ENCODE results near the gene BTBD2.

BTBD2 gene

DNA sequence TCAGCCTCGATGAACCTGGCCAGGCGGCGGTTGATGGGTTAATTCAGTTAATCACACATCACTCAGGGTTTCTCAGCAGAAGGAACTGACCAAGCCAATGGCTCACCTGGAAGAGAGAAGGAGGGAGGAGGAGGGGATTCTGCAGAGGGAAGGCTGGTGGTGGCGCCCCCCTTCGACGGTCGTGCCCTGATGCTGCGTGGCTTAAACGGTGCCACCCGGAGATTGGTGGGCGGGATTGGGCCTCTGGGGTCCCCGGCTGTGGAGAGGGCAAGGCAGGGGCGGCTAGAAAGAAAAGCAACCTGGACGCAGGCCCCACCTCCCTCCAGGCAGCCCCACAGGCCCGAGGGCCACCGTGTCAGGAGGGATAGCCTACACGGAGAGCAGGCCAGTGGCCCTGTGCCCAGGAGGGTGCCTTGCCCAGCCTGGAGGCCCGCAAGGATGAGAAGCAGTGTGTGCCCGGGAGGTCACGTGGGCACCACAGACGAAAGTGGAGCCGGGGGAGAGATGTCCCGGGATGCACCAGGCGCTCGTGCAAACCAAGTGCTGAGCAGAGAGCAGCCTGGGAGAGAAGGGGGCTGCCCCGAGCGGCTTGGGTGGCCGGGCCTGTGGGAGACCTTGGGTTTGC, 58.5 kb downstream of the BTBD2 start:
- DNase-seq, result no peak

DNA sequence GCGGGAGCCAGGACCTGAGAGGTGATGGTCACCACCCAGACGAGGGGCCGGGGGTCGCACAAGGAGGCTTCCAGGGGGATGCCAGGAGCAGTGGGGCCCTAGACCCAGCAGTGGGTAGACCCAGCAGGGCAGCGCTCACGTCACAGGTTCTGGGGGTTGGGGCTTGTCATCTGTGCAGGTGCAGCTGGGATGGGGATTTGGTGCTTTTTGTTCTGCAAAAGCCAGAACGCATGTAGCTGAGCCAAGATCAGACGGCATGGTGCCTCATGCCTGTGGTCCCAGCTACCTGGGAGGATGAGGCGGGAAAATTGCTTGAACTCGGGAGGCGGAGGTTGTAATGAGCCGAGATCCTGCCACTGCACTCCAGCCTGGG, 59.4 kb downstream of the BTBD2 start:
- DNase-seq, result no peak

DNA sequence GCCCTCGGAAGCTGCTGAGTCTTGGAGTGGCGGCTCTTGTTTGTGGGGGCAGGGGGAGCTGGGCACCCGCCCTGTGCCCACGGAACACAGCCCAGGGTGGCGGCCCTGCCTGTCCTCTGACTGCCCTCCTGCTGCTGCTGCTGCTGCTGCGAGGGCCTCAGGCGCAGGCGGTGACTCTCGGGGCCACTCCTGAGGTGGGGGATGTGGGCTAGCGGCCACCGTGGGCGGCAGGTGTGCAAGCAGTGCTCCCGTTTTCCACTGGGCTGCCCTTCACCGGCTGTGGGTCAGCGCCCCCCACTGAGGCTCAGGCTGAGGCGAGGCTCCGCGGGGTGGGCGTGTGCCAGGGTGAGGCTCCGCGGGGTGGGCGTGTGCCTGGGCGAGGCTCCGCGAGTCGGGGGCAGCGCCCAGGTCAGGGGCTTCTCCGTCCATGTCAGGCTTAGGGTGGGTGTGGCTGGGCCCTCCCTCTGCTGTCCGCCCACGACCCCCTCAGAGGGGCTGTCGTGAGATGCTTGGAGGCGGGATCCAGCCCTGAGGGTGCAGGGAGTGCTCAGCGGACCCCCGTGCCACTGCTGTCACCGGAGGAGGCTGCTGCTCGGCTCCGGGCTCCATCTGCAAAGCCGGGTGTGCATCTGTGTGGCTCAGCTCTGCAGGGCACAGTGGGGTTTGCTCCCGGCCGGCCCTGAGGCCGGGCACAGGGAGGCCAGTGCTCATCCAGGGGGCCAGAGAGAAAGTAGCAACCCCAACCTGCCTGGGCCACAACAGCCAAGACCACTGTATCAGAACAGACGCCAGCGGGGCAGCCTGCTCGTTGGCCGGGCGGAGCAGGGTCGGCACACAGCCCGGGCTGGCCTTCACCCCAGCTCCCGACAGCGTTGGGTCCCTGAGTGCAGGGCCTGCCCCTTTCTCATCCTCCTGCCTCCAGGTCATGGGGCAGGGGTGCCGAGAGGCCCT, 60.1 kb downstream of the BTBD2 start:
- no peak for DNase-seq

DNA sequence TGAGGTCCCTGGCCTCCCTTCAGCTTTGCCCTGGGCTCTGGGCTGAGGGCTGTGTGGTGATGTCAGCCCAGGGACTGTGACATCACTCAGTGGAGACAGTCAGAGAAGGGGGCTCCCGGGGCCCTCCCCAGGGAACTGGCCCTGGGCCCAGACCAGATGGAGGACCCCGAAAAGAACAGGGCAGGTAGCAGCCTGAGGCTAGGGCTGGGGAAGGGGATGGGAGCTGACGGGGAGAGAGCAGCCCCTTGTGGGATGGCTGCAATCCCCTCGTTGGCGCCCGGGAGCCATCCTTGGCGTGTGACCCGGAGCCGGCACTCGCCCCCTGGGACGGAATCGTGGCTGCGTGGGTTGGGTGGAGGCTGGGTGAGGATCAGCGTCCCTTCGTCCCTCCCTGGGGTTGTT, 61.0 kb downstream of the BTBD2 start:
- no peak for DNase-seq

DNA sequence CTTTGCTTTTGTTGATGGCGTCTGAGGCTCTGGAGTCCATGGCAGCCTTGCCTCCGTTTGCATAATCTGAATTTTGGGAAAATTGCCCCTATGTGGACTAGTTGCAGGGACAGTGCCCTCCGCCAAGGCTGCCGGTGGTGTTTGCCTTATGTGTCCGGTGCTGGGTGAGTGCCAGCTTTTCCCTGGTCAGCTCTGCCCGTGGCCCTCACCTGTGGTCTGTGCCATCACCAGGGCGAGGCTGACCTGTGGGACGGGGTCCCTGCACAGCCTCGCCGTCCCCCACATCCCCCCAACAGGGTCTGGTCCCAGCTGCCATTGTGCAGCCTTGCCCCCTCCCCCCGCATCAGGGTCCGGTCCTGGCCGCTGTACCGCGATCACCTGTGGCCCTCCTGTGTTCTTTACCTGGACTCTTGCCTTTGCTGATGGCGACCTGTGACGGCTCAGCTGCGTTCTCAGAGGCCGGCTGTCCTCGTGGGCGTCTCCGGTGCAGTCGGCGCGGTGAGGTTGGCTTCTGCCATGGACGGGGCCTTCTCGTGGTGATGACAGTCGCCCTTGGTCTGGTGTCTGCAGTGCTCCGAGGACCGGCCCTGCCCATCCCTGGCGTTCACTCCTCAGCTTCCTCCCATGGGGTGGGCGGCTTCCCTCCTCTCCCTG, 61.9 kb downstream of the BTBD2 start:
- no peak for DNase-seq

DNA sequence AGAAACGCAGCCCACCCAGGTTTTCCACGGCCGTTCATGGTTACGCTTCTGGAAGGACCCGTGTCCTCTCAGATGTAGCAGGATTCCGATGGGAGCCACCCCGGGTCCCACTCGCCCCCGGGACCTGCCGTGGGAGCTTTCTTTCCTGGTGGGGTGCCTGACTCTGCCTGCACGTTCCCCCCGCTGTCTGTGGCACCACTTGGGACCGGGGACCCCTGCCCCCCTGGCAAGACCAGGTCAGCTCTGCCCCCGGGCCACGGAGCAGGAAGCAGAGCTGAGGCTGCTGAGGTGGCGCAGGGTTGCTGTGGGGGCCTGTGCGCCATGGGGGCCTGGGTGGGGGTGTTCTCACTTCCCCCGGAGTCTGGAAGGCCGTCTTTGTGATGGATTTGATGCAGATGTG, 62.5 kb downstream of the BTBD2 start:
- DNase-seq, result no peak

DNA sequence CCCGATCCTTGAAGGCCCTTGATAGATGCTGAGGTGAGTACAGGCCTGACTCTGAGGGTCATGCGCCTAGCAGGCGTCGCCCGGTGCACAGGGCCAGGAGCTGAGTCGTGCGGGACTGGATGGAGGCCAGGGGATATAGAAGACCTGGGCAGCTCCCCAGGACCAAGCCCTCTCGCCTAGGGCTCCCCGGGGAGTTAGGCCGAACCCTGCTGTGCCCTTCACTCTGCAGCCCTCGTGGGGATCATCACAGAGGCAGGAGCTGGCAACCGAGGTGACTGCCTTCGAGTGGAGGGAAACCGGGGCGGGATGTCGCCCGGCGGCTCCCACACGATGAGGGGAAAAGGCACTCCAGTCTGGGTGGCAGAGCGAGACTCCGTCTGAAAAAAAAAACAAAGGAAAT, 62.9 kb downstream of the BTBD2 start:
- no peak for DNase-seq

DNA sequence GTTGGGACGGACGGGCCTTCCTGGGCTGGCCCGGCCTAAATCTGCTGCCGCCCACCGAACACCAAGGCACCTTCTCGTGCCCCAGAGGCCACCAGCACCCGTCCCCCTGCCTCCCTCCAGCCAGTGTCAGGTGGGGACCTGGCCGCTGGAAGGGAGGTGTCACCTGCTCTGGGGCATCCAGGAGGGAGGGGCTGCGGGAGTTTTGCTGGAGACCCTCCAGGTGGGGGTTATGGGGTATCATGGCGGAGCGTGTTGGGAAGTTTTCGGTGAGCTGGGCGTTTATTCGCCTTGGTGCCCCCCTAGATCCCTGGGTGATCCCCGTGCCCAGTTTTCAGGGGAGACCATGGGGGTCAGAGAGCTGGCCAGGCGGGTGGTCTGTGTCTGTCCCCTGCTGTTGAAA, 64.9 kb downstream of the BTBD2 start:
- DNase-seq, result no peak

DNA sequence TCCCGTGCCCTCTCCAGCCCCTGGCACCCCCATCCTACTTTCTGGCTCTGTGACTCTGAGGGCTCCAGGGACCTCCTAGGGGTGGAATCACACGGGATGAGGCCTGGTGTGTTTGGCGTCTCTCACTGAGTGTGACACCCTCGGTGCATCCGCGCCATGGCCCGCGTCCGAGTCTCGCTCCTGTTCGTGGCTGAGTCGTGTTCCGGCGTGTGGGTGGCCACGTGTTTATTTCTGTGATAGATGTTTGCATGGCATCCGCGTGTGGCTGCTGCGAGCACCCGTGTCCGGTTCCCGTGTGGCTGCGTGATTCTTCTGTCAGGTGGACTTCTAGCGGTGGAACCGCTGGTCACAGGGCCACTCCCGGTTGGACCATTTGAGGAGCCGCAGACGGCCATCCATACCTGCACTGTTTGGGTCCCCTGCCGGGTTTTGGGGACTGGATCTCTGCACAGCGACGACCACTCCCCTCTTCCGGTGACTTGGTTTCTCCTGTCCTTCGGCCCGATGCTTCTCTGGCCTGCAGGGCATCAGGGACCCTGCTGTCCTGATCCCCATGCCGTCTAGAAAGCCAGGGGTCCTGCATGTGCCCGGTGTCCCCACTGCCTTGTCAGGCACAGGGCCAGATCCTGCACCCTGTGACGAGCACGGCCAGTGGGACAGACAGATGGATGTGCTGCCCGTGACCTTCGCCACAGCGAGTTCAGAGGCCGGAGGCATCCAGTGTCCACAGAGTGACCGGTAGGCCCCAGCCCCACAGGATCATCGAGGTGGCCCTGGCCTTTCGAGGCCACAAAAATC, 66.0 kb downstream of the BTBD2 start:
- no peak for DNase-seq

DNA sequence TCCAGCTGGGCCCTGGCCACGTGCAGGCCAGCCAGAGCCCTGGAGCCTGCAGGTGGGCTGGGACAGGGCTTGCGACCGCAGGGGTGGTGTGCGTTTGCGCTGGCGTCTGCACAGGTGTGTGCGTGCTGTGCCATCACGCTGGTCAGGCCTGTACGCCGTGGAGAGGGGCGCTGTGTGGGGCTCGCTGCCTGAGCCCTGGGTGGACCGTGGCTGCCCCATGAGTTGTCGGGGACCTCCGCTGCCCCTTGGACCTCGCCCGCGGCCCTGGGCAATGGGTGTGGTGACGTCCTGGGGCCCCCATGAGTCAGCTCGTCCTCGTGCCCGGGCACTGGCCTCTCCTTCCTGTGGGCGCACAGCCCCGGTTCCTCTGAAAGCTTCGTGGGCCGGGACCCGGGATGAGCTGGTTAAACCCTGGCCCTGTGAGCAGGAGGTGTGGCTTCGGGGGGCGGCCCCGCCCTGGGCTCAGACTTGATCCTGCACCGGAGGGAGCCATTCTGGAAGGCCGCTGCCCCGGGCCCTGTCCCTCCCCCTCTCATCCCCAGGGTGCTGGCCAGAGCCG, 67.8 kb downstream of the BTBD2 start:
- DNase-seq, result no peak

DNA sequence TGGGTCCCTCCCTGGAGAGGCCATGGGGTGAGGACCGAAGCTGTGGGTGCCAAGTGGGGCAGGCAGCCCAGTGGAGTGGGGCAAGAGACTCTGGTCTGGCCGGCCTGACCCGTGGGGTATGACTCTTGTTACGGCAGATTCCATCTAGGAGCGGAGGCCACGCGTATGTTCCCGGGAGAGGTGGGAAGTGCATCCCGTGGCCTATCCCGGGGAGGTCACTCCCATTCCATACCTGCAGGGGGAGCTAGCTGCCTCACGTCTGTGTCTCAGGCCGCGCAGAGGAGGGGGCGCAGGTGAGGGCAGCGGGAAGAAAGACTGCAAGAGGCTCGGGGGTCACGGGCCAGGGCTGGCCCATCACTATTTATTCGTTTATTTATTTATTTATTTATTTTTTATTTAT, 69.6 kb downstream of the BTBD2 start:
- no peak for DNase-seq

DNA sequence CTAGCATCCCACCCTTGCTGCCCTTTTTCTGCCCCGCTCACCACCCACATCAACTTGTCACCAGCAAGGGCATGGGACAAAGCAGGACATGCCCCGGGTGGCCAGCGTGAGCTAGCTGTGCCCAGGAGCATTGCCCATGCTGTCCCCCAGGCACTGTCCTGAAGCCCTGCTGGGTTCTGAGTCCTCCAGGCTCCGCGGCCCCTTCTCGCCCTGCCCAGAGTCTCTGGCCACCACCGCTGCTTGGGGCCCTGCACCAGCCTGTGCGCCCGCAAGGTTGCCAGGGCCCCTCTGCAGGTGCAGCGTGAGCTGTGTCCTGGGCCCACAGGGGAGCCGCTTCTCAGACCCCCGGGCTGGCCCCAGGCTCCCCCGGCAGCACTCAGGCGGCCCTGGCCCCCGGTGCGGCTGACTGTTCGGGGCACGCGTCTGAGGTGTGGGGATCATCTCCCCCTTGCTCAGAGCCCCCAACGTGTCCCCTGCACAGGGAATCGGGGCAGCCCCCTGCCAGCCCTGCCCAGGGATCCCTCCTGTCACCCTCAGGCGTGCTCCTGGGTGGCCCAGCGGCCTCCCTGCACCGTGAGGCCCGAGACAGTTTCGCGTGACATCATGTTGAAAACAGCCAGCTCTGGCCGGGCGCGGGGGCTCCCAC, 70.5 kb downstream of the BTBD2 start:
- DNase-seq, result no peak

DNA sequence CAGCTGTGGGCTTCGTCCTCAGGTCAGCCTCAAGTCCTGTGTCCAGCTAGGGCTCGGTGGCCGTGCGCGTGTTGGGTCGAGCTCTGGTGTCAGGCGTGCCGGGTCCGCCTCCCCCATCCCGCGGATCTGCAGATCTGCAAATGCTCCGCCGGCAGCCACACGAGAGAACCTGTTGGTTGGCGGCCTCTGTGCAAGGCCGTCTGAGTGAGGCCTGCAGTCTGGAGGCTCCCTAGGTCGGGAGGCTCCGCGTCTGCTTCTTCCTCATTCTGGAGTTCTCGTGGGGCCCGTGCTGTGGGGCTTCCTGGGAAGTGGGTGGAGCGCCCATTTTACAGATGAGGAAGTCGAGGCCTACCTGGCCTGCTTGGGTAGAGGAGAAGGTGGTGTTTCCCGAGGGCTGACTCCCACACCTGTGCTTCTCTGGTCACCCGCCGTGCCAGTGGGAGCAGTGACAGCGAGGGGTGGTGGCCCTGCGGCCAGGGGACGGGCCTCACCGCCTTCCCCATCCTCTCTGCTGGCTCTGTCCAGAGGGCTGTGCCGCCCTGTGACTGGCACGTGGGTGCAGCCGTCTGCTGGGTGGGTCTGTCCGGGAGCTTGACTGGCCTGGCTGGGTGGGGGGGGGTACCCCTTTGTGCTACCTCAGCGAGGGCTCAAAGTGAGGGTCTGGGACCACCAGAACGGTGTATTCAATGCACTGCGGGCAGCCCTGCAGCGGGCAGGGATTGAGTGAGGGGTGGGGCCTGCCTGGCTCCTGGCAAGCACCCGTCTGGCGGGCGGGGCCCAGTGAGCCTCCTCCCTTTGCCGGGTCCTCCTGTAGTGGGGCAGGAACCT, 71.2 kb downstream of the BTBD2 start:
- peak; percentile 28 for DNase-seq

DNA sequence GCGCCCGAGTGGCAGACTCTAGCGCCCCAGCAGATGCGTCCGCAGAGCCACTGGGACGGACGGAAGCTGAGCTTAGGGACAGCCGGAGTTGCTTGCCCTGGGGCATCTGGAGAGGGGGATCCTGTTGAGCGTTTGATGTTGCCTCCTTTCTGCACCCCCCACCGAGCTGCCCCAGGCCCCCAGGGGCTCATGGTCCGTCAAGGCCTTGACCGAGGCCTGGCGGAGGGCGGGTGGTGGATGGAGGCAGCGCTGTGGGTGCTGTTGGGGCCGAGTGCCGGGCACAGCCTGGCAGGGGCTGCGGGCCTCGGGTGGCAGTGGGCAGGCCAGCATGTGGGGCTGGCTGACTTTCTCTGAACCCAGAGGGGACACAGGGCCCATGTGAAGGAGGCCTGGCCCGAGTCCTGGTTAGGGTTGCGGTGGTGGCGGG, 71.8 kb downstream of the BTBD2 start:
- DNase-seq, result no peak

DNA sequence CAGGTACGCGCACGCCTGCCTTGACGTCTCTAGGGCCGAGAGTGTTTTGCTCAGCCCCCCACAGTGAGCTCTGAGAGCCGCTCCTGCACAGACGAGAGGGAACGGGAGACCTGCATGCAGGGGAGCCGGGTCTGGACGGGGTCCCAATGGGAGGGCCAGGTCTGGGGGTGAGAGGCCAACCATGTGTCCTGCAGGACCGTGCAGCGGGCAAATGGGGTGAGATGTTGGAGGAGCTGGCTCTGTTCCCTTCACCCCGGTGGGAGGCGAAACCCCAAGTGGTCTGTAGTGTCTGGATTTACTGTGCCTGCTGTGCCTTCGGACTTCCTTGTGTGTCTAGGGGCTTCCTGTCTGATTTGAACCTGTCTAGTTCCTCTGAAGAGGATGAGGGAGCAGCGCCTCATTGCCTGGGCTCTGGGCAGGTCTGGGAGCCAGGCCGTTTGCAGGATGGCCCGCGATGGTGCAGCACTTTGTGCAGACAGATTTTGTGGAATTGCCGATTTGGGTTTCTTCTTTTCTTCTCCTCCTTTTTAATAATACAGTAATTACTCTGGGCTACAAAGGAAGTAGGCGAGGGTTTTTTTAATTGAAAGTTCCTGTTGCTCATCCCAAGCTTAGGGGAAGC, 72.5 kb downstream of the BTBD2 start:
- no peak for DNase-seq

DNA sequence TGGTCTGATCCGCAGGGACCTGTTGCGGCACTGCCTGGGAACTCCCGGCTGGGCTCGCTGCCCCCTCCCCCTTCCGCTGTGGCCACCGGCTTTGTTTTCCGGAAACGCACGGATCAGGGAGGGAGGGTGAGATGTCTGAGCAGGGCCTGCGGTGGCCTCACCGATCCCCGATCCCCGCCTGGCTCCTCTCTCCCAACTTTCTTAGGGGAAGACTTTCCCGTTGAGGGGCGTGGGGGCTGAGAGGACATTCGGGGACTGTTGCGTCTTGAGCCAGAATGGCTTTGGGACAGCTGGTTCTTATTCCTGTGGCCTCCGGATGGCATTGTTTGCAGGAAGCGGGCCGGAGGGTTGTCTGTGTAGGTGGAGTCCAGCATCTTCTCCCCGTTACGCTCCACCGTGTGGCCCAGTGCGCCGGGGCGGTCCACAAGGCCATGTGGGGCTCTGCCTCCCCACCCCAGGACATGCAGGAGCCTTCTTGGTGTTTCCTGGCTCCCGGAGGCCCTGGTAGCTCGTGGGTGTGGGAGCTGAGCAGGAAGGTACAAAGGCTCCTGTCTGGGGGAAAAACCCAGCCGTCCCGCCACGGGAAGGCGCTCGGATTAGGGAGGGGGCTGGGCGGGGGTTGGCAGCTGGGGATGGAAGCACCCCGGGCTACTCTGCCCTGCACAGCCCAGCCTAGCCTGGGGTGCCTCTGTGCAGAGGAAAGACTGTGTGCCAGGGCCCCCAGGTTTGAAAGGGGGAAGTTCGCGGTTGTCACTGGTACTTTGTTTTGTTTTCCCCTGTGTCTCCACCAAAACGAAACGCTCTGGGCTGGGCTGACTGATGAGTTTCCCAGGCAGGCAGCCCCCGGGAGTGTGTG, 73.2 kb downstream of the BTBD2 start:
- DNase-seq, result peak; percentile 89

DNA sequence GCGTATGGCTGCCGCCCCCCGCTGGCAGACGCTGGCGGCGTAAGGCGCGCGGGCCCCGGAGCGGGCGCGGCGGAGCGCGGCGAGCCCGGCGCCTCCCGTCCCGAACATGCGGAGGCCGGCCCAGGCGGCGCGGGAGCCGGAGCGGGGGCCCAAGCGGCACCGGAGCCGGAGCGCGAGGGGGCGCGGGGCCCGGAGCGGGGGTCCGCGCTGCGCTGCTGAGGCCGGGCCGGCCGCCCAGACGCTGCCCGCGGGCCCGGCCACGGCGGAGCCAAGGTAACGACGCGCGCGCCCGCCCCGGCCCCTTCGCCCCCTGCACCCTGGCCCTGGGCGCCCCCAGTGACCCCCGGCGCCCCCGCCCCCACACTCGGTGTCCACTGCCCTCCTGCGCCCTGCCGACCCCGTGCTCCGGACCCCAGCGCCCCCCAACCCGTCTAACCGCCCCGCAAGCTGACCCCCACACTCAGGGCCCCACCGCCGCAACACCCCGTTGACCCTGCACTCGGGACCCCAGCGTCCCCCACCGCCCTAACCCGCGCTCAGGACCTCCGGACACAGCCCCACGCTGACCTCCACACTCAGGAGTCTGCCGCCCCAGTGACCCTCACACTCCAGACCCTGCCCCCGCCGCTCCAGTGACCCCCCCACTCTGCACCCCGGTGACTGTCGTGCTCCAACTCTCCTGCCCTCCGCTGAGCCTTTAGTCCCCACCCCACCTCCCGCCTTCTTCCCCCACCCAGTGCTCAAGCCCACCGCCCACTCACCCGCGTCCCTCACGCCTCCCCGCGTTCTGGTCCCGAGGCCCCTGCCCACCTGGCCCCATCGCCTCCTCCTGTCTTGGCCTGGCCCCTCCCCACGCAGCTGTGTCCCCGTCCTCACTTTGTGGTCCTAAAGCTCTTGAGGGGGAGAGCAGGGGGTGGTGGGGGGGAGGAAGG, 74.1 kb downstream of the BTBD2 start, which contains the start of gene CSNK1G2:
Gene CSNK1G2 (plus strand): TSS at position 27 of the 932 bp plus-strand sequence. CDS start 28,601 bp downstream, outside the sequence.
- DNase-seq, result no peak

DNA sequence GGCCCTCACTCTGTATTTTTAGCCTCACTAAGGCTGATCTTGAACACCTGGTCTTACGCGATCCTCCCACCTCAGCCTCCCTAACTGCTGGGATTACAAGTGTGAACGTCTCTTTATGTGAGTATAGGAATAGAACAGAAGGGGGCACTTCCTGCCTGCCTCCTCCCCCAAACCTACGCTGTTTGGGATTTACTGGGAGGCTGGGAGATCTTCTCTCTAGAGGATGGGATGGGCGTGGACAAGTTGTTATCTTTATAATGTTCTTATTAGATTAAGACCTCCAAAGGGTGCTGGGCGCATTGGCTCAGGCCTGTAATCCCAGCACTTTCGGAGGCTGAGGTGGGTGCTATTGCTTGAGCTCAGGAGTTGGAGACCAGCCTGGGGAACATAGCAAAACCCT, 77.4 kb downstream of the BTBD2 start:
- no peak for DNase-seq

Measured in CD4-positive, alpha-beta T cell treated with Interleukin-15 for 1 hour (primary cell).